ENCODE results near the gene FXR2.

FXR2 gene

GRCh38 chr17:7650509-7651096, 35.9 kb upstream of the FXR2 start, which contains the start of gene ATP1B2 (continued):
- TF ChIP-seq, protein P1, sequence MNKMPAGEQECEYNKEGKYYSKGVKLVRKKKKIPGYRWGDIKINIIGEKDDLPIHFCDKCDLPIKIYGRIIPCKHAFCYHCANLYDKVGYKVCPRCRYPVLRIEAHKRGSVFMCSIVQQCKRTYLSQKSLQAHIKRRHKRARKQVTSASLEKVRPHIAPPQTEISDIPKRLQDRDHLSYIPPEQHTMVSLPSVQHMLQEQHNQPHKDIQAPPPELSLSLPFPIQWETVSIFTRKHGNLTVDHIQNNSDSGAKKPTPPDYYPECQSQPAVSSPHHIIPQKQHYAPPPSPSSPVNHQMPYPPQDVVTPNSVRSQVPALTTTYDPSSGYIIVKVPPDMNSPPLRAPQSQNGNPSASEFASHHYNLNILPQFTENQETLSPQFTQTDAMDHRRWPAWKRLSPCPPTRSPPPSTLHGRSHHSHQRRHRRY (tag by site-specific recombination; IDR thresholded peaks at IDR 0.05) = no peak
- TF ChIP-seq ZNF18 (tag by site-specific recombination; IDR thresholded peaks at IDR 0.05) = no peak
- TF ChIP-seq, protein P2, sequence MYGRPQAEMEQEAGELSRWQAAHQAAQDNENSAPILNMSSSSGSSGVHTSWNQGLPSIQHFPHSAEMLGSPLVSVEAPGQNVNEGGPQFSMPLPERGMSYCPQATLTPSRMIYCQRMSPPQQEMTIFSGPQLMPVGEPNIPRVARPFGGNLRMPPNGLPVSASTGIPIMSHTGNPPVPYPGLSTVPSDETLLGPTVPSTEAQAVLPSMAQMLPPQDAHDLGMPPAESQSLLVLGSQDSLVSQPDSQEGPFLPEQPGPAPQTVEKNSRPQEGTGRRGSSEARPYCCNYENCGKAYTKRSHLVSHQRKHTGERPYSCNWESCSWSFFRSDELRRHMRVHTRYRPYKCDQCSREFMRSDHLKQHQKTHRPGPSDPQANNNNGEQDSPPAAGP (tag by site-specific recombination; IDR thresholded peaks at IDR 0.05) = 0 out of 2 replicates have a peak, but pooled peaks have one; percentile 9
- TF ChIP-seq IKZF3 (tag by site-specific recombination; IDR thresholded peaks at IDR 0.05) = 0 out of 2 replicates have a peak, but pooled peaks have one; percentile 45
- TF ChIP-seq KLF10 (tag by site-specific recombination; IDR thresholded peaks at IDR 0.05) = peak; percentile 35; the same call in 1 of the 2 replicates
- no peak for TF ChIP-seq ZNF785 (tag by site-specific recombination; IDR thresholded peaks at IDR 0.05)
- peak; percentile 46 for TF ChIP-seq ZFHX2 (tag by site-specific recombination; conservative IDR thresholded peaks at IDR 0.05)
- no peak for TF ChIP-seq MZF1 (tag by site-specific recombination; IDR thresholded peaks at IDR 0.05; ENCODE audit: borderline replicate concordance)
- no peak for TF ChIP-seq ZNF707 (tag by site-specific recombination; IDR thresholded peaks at IDR 0.05)
- no peak for TF ChIP-seq ZNF24 (tag by site-specific recombination; IDR thresholded peaks at IDR 0.05)
- no peak for TF ChIP-seq ZNF701 (tag by site-specific recombination; IDR thresholded peaks at IDR 0.05)
- peak; percentile 79 for TF ChIP-seq SP2 (tag by site-specific recombination; IDR thresholded peaks at IDR 0.05)
- TF ChIP-seq ZNF692 (tag by site-specific recombination; IDR thresholded peaks at IDR 0.05) = no peak
- TF ChIP-seq, protein P3, sequence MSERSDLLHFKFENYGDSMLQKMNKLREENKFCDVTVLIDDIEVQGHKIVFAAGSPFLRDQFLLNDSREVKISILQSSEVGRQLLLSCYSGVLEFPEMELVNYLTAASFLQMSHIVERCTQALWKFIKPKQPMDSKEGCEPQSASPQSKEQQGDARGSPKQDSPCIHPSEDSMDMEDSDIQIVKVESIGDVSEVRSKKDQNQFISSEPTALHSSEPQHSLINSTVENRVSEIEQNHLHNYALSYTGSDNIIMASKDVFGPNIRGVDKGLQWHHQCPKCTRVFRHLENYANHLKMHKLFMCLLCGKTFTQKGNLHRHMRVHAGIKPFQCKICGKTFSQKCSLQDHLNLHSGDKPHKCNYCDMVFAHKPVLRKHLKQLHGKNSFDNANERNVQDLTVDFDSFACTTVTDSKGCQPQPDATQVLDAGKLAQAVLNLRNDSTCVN (tag by site-specific recombination; optimal IDR thresholded peaks at IDR 0.05) = peak; percentile 54
- TF ChIP-seq, protein P4, sequence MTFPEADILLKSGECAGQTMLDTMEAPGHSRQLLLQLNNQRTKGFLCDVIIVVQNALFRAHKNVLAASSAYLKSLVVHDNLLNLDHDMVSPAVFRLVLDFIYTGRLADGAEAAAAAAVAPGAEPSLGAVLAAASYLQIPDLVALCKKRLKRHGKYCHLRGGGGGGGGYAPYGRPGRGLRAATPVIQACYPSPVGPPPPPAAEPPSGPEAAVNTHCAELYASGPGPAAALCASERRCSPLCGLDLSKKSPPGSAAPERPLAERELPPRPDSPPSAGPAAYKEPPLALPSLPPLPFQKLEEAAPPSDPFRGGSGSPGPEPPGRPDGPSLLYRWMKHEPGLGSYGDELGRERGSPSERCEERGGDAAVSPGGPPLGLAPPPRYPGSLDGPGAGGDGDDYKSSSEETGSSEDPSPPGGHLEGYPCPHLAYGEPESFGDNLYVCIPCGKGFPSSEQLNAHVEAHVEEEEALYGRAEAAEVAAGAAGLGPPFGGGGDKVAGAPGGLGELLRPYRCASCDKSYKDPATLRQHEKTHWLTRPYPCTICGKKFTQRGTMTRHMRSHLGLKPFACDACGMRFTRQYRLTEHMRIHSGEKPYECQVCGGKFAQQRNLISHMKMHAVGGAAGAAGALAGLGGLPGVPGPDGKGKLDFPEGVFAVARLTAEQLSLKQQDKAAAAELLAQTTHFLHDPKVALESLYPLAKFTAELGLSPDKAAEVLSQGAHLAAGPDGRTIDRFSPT (tag by site-specific recombination; IDR thresholded peaks at IDR 0.05) = no peak
- TF ChIP-seq SALL2 (tag by site-specific recombination; IDR thresholded peaks at IDR 0.05; ENCODE audit: borderline replicate concordance) = no peak
- no peak for TF ChIP-seq ZNF426 (tag by site-specific recombination; IDR thresholded peaks at IDR 0.05)
- peak; percentile 66; the same call in 1 of the 2 replicates for TF ChIP-seq ZNF394 (tag by site-specific recombination; IDR thresholded peaks at IDR 0.05; ENCODE audit: borderline replicate concordance)
- TF ChIP-seq ZNF521 (tag by site-specific recombination; IDR thresholded peaks at IDR 0.05) = no peak
- TF ChIP-seq ZNF518A (tag by site-specific recombination; conservative IDR thresholded peaks at IDR 0.05; ENCODE audit: low read depth) = no peak
- TF ChIP-seq KLF7 (tag by site-specific recombination; IDR thresholded peaks at IDR 0.05; ENCODE audit: borderline replicate concordance) = no peak
- TF ChIP-seq, protein P5, sequence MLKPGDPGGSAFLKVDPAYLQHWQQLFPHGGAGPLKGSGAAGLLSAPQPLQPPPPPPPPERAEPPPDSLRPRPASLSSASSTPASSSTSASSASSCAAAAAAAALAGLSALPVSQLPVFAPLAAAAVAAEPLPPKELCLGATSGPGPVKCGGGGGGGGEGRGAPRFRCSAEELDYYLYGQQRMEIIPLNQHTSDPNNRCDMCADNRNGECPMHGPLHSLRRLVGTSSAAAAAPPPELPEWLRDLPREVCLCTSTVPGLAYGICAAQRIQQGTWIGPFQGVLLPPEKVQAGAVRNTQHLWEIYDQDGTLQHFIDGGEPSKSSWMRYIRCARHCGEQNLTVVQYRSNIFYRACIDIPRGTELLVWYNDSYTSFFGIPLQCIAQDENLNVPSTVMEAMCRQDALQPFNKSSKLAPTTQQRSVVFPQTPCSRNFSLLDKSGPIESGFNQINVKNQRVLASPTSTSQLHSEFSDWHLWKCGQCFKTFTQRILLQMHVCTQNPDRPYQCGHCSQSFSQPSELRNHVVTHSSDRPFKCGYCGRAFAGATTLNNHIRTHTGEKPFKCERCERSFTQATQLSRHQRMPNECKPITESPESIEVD (tag by site-specific recombination; IDR thresholded peaks at IDR 0.05) = no peak
- no peak for TF ChIP-seq ZSCAN23 (tag by site-specific recombination; IDR thresholded peaks at IDR 0.05)
